PFSK-1 (cell line): Measurements from ENCODE around the gene FOXO6.

ENCODE experiments used
- FOXP2 ChIP-seq: optimal IDR thresholded peaks from 2 replicates; pipeline ENCODE3; 2011; ENCODE audit warnings: borderline replicate concordance, control low read depth, inconsistent platforms; ENCODE audit not compliant: insufficient read depth; ENCODE audit errors: extremely low read length, extremely low read depth
- POLR2AphosphoS5 ChIP-seq: IDR thresholded peaks from 2 replicates; pipeline ENCODE4 v1.6.1; 2012; ENCODE audit warnings: low read depth, mild to moderate bottlenecking, control low read depth, low read length, moderate library complexity
- SIN3A ChIP-seq: IDR thresholded peaks from 2 replicates; pipeline ENCODE4 v1.6.1; 2012; ENCODE audit warnings: mild to moderate bottlenecking, low read length, moderate library complexity, borderline replicate concordance; ENCODE audit not compliant: insufficient read depth
- TAF1 ChIP-seq: IDR thresholded peaks from 2 replicates; pipeline ENCODE4 v1.6.1; 2012; ENCODE audit warnings: low read length, control low read depth, borderline replicate concordance; ENCODE audit not compliant: insufficient read depth
- TF ChIP-seq, protein P1 (sequence below), 2 experiments: IDR thresholded peaks; 2 replicates each; pipeline versions ENCODE4 v1.6.1 to v1.8.0; 2011 to 2012; ENCODE audit warnings: low read depth in 2 of 2, low read length in 2 of 2, control low read depth in 1 of 2, inconsistent platforms in 1 of 2, mild to moderate bottlenecking in 1 of 2, moderate library complexity in 1 of 2; ENCODE audit not compliant: insufficient read depth in 1 of 2

Gene FOXO6

DNA sequence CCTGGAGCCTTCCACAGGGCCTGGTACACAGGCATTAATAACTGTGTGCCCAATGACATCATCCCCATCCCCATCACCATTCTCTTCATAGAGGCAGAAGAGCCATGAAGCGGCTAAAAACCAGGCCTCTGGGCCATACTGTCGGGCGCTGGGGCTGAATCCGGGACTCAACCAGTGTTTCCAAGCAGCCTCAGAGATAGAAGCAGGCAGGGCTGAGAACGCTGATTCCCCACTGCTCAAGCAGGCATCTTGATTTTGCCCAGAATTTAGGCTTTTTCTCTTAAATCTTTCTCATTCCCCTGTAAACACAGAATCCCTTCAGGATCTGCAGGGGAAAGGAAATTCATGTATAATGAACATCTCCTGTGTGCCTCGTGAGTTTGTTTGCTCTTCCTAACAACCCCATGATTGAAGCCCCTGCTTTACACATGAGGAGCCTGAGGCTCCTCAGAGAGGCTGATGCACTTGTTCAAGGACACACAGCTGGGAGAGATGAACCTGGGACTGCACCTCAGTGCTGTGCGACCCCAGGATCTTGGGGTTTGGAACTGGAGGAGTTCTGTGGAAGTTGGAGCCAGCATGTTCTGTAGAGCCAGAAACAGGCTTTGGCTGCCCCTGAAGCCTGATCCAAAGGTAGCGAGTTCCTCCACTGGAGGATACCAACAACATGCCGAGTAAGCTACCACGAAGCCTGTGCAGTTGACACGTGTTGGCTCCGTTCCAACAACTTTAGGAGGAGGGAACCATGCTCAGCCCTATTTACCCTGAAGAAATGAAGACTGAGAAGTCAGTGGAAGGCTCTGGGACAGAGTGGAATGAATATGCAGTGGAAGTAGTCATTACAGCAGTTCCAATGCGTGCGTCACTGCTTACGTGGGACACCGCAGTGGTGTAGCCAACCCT lies 67.8 kb downstream of the FOXO6 start:
- TF ChIP-seq FOXP2: no peak
- TF ChIP-seq, protein P1, sequence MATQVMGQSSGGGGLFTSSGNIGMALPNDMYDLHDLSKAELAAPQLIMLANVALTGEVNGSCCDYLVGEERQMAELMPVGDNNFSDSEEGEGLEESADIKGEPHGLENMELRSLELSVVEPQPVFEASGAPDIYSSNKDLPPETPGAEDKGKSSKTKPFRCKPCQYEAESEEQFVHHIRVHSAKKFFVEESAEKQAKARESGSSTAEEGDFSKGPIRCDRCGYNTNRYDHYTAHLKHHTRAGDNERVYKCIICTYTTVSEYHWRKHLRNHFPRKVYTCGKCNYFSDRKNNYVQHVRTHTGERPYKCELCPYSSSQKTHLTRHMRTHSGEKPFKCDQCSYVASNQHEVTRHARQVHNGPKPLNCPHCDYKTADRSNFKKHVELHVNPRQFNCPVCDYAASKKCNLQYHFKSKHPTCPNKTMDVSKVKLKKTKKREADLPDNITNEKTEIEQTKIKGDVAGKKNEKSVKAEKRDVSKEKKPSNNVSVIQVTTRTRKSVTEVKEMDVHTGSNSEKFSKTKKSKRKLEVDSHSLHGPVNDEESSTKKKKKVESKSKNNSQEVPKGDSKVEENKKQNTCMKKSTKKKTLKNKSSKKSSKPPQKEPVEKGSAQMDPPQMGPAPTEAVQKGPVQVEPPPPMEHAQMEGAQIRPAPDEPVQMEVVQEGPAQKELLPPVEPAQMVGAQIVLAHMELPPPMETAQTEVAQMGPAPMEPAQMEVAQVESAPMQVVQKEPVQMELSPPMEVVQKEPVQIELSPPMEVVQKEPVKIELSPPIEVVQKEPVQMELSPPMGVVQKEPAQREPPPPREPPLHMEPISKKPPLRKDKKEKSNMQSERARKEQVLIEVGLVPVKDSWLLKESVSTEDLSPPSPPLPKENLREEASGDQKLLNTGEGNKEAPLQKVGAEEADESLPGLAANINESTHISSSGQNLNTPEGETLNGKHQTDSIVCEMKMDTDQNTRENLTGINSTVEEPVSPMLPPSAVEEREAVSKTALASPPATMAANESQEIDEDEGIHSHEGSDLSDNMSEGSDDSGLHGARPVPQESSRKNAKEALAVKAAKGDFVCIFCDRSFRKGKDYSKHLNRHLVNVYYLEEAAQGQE (IDR thresholded peaks at IDR 0.05; ENCODE audit: insufficient read depth in 1 of 2, low read depth in 2 of 2, low read length in 2 of 2): no peak
- TF ChIP-seq POLR2AphosphoS5: no peak
- no peak for TF ChIP-seq SIN3A
- TF ChIP-seq TAF1: no peak

DNA sequence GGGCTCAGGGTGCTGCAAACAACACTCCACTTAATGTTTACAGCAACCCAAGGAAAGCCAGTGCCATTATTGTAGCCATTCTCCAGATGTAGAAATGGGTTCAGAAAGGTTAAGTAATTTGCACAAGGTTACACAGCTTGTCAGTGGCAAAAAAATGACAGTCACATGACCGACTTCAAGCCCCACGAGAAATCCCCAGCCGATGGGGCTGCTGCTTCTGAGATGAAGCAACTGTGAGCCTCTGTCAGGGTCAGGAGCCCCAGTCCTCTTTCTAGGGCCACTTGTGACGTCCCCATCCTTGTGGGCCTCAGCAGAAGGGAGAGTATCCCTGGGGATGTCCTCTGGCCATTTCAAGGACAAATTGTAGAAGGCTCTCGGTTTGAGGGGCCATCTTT lies 68.4 kb downstream of the FOXO6 start:
- TF ChIP-seq, protein P1 (IDR thresholded peaks at IDR 0.05; ENCODE audit: insufficient read depth in 1 of 2, low read depth in 2 of 2, low read length in 2 of 2): no peak
- TF ChIP-seq POLR2AphosphoS5 (no peak), FOXP2 (no peak)

DNA sequence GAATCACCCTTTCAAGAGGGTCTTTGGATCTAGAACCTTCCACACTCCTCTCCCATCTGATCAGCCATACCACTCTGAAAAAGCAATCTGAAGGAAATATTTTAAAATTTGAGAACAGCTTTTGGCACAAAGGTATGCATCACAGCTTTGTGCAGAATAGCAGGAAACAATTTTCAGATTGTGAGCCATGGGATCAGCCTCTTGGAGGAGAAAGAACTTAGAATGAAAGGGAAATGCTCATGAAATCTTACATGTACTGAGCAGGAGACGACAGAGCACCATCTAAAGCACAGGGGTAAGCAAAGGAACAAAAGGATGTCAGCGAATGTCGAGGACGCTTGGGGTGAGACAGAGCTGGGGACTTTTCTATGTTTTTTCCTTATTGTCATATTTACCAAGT lies 68.8 kb downstream of the FOXO6 start:
- TF ChIP-seq, protein P1 (IDR thresholded peaks at IDR 0.05; ENCODE audit: insufficient read depth in 1 of 2, low read depth in 2 of 2, low read length in 2 of 2): no peak
- TF ChIP-seq SIN3A (no peak), TAF1 (no peak), POLR2AphosphoS5 (no peak), FOXP2 (no peak)

DNA sequence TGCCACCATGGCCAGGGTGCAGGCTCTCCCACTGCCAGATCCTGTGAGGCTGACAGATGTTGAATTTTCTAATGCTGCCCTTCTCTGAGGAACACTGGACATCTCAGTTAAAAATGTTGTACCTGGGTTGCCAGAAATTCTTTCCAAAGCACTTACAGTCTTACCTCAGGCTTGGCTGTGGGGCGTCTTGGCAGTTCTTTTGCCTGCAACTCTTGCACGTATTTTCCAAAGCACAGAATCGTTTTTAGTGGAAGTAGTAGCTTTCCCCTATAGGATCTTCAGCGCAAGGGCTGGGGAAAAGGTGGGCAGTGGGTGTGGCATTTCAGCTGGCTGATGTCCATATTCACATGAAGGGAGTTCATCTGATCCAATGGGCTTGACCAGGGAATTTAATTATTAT lies 69.3 kb downstream of the FOXO6 start:
- TF ChIP-seq SIN3A (no peak), POLR2AphosphoS5 (no peak), TAF1 (no peak), FOXP2 (no peak)
- TF ChIP-seq, protein P1 (IDR thresholded peaks at IDR 0.05; ENCODE audit: insufficient read depth in 1 of 2, low read depth in 2 of 2, low read length in 2 of 2): no peak
